Left ventricle myocardium inferior (tissue), 1 donor: ENCODE data around the gene TNC. TPM values are rescaled to one million over a fixed set of nuclear protein-coding genes. Genes with fewer than 3 reads are reported as not detected.

ENCODE experiments used
- DNase-seq: peaks from one replicate; pipeline ENCODE4 v3.0.0-alpha.2; 2020
- H3K27ac ChIP-seq: fragments of 200-600 bp; replicated peaks from 2 replicates; pipeline ENCODE4 v1.8.0; 2021
- H3K27me3 ChIP-seq: fragments of 200-600 bp; 2 replicates; pipeline ENCODE4 v1.8.0; 2021; ENCODE audit warnings: low read depth
- H3K36me3 ChIP-seq: fragments of 200-600 bp; 2 replicates; pipeline ENCODE4 v1.8.0; 2021
- H3K4me1 ChIP-seq: fragments of 200-600 bp; 2 replicates; pipeline ENCODE4 v1.8.0; 2021
- H3K4me3 ChIP-seq: fragments of 200-600 bp; 2 replicates; pipeline ENCODE4 v1.8.0; 2021; ENCODE audit warnings: mild to moderate bottlenecking, moderate library complexity
- H3K9me3 ChIP-seq: fragments of 200-600 bp; replicated peaks from 2 replicates; pipeline ENCODE4 v1.8.0; 2021
- CTCF ChIP-seq: fragments of 200-600 bp; IDR thresholded peaks from 2 replicates; pipeline ENCODE4 v1.8.0; 2021; ENCODE audit warnings: antibody characterized with exemption, mild to moderate bottlenecking, borderline replicate concordance
- intact Hi-C: fragments of 100-400 bp; cut with micrococcal nuclease; formaldehyde crosslinking; loops from one replicate; pipeline ENCODE4 v1.11.0; 2022
- long read RNA-seq: library from polyadenylated mRNA; unstranded; transcript quantifications from one replicate; pipeline ENCODE4 v2.0.0, GENCODE V29; 2021
- total RNA-seq: library from RNA; stranded (reverse); fragmentation: NEBNext Ultra II Directional; extraction: Animal tissue kit (Norgen Biotek cat#: 25700); gene quantifications from one replicate; pipeline ENCODE4 v1.2.1, GENCODE V29; 2021
- donor health status: DM: no; HTN: yes; CAD: no; lungs with severe emphysema.

The TNC gene
- total RNA-seq: 3.4 TPM
- long read RNA-seq, partial matches to known transcripts: 0 of 2 reads
- long read RNA-seq, other reads (novel, unspliced or antisense): 2 of 2 reads

DNA sequence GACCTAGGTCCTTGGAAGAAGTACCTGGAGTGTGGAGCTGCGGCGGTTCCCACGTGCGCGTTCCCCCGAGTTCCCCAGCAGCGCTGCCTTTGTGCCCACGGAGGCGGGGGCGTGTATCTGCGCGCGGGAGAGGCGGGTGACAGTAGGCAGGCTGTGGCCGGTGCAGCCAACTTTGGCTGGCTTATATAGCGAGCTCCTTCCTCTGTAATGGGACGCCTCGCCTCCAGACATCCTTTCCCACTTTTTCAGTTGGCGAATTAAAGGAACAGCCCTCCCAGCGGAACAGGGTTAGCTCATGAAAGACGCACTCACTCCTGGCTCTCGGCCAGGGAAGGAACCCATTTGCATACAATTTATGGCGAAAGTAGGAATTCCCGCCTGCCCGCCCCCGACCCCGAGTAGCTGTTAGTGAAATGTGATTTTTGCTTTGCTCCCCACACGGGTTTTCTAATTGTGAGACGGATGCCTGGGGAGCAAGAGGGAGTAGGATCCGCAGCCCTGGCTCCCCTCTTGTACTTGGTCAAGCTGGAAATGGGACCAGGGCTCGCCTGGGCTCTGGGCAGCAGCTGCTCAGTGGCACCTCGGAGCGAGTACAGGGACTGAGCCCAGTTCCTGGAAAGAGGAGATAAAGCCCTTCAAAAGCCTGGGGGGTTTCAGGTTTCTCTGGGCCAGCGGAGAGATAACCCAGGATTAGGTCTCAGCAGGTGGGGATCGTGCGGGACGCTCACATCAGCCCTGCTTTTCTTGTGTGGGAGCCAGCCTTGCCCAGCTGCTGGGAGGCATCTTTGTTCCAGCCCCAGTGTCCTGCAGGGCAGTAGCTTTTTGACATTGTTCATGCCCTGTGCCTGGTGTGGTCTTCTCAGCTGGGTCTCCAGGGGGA, at the start of gene TNC:
TNC (minus strand) TSS at position 159 of the 880 bp plus-strand sequence. CDS start 27,139 bp downstream, outside the sequence.
- peaks cover 17% of the 10 kb centered on the region for H3K4me1 ChIP-seq
- no peak for TF ChIP-seq CTCF
- H3K27me3 ChIP-seq: peaks cover 96% of the 10 kb centered on the region
- H3K9me3 ChIP-seq: no peaks in the 10 kb centered on the region
- H3K36me3 ChIP-seq: no peaks in the 10 kb centered on the region
- intact Hi-C loops: no loop called here
- peak; percentile 36 for DNase-seq
- H3K4me3 ChIP-seq: peak within 1 kb of the TSS; percentile 47
- no peak within 1 kb of the TSS for H3K27ac ChIP-seq

DNA sequence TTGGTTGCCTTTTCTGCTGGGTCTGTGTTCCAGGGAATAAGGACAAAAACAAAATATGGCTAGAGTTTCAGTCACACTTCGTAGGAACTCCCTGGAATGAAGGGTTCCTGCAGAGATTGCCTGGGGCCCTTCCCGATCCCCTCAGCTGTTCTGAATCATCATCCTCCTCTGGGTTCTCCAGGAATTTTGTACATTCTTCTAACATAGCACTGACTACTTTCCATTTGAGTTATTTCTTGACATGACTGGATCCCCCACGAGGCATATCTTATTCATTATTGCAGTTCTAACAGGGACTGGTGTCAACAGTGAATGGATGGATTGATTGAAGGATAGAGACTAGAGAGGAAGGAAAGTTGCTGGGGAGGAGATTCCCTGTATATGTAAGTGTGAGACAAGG, 49.2 kb upstream of the TNC start:
- Histone ChIP-seq H3K27me3 (peaks cover 8% of the 10 kb centered on the region), H3K27ac (no peak overlapping the region), H3K4me3 (no peak overlapping the region), H3K36me3 (no peaks in the 10 kb centered on the region), H3K4me1 (no peaks in the 10 kb centered on the region), H3K9me3 (no peaks in the 10 kb centered on the region)
- TF ChIP-seq CTCF: no peak
- intact Hi-C loops: no loop called here
- DNase-seq: no peak

- DNase-seq: no peak
- Histone ChIP-seq H3K4me3 (no peak overlapping the region), H3K27ac (no peak overlapping the region), H3K27me3 (peaks cover 14% of the 10 kb centered on the region), H3K9me3 (no peaks in the 10 kb centered on the region), H3K36me3 (no peaks in the 10 kb centered on the region), H3K4me1 (no peaks in the 10 kb centered on the region)
- intact Hi-C loops: no loop called here
- TF ChIP-seq CTCF: no peak
Observed at GRCh38 chr9:115165233-115165632, 47.3 kb upstream of the TNC start.

DNA sequence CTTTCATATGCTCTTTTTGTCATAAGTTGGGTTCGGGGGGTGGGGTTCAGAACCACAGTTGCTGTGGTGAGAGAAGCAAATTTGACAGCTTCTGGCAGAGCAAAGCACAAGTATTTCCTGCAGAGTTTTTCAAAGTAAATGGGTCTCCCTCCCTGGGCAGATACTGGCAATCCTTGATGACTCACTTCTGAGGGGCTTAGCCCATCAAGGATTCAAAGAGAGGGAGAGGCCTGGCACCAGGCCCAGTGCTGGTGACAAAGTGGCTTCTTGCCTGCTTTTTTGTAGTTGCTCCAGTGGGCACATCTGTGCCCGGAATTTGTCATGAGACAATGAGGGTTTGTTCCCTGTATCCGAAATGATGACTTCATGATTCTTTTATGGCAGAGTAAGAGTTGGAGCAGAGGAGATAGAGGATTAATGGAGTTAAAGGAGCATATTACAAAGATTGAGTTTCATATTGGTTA, 46.6 kb upstream of the TNC start:
- H3K27ac ChIP-seq: no peak overlapping the region
- H3K9me3 ChIP-seq: no peaks in the 10 kb centered on the region
- no peaks in the 10 kb centered on the region for H3K4me1 ChIP-seq
- no peak for DNase-seq
- TF ChIP-seq CTCF: no peak
- no peaks in the 10 kb centered on the region for H3K36me3 ChIP-seq
- intact Hi-C loops: no loop called here
- H3K27me3 ChIP-seq: peaks cover 18% of the 10 kb centered on the region
- no peak overlapping the region for H3K4me3 ChIP-seq

GRCh38 chr9:115162946-115163345, 45.0 kb upstream of the TNC start:
- H3K36me3 ChIP-seq: no peaks in the 10 kb centered on the region
- no peak for TF ChIP-seq CTCF
- H3K27ac ChIP-seq: no peak overlapping the region
- no peaks in the 10 kb centered on the region for H3K4me1 ChIP-seq
- intact Hi-C loops: no loop called here
- H3K27me3 ChIP-seq: peaks cover 18% of the 10 kb centered on the region
- H3K9me3 ChIP-seq: no peaks in the 10 kb centered on the region
- H3K4me3 ChIP-seq: no peak overlapping the region
- no peak for DNase-seq
